Measurements from ENCODE around the gene ACSF2.

- TF ChIP-seq POLR2A (IDR thresholded peaks at IDR 0.05; ENCODE audit: low read length) (no peak), GATA1 (IDR thresholded peaks at IDR 0.05; ENCODE audit: low read depth, low read length) (no peak)
Observed at GRCh38 chr17:50499721-50500120, 73.7 kb downstream of the ACSF2 start.

Data from erythroblast (primary cell).